ENCODE measurements around the gene PECR. TPM values are rescaled to one million over a fixed set of nuclear protein-coding genes. Genes with fewer than 3 reads are reported as not detected.

Gene PECR
- total and polyA plus RNA-seq, 2 of the 13 experiments (the other 11 are each of a cell fraction or from before 2014, with no cell fraction given) = 151 to 153 TPM

GRCh38 chr2:216021768-216022565 is 59.6 kb downstream of the PECR start (continued):
- peak; percentile 12; the same call in 1 of the 2 replicates for TF ChIP-seq ARID5B (CRISPR knock-in tag; IDR thresholded peaks at IDR 0.05)
- TF ChIP-seq SALL1 (CRISPR knock-in tag; IDR thresholded peaks at IDR 0.05) = peak; percentile 48; the same call in 1 of the 2 replicates
- TF ChIP-seq NCOA1 (CRISPR knock-in tag; IDR thresholded peaks at IDR 0.05) = 0 out of 2 replicates have a peak, but pooled peaks have one; percentile 29
- peak; percentile 68 for TF ChIP-seq ZNF644 (CRISPR knock-in tag; IDR thresholded peaks at IDR 0.05; ENCODE audit: low read depth)
- peak; percentile 53 for TF ChIP-seq ZMYM4 (CRISPR knock-in tag; IDR thresholded peaks at IDR 0.05)
- TF ChIP-seq HMGXB3 (CRISPR knock-in tag; IDR thresholded peaks at IDR 0.05; ENCODE audit: borderline replicate concordance) = no peak
- TF ChIP-seq ZFP36L2 (CRISPR knock-in tag; IDR thresholded peaks at IDR 0.05) = no peak
- TF ChIP-seq AHDC1 (CRISPR knock-in tag; IDR thresholded peaks at IDR 0.05; ENCODE audit: borderline replicate concordance) = no peak
- no peak for TF ChIP-seq FOXA1 (IDR thresholded peaks at IDR 0.05)
- peak; percentile 51; the same call in 1 of the 2 replicates for TF ChIP-seq FOXA1 (CRISPR knock-in tag; IDR thresholded peaks at IDR 0.05)
- peak; percentile 48; the same call in 1 of the 2 replicates for TF ChIP-seq NR2F6 (IDR thresholded peaks at IDR 0.05)
- peak; percentile 62; the same call in 1 of the 2 replicates for TF ChIP-seq NR2F6 (CRISPR knock-in tag; IDR thresholded peaks at IDR 0.05)
- no peak for TF ChIP-seq ATF3 (CRISPR knock-in tag; IDR thresholded peaks at IDR 0.05)
- TF ChIP-seq TFDP1 (CRISPR knock-in tag; IDR thresholded peaks at IDR 0.05; ENCODE audit: borderline replicate concordance) = no peak
